GM18868 (cell line): ENCODE measurements around the gene TMEM250.
"Not testable (repeated sequence)": the region's sequence is repeated elsewhere in the genome, so short reads cannot be mapped to it uniquely, and the experiment has no call there.

Experiments
- ATAC-seq: cut with Tn5 transposase; IDR thresholded peaks from one replicate; pipeline ENCODE4 v1.9.1; 2021; ENCODE audit warnings: mild to moderate bottlenecking, moderate library complexity; ENCODE audit not compliant: unreplicated experiment

The TMEM250 gene

DNA sequence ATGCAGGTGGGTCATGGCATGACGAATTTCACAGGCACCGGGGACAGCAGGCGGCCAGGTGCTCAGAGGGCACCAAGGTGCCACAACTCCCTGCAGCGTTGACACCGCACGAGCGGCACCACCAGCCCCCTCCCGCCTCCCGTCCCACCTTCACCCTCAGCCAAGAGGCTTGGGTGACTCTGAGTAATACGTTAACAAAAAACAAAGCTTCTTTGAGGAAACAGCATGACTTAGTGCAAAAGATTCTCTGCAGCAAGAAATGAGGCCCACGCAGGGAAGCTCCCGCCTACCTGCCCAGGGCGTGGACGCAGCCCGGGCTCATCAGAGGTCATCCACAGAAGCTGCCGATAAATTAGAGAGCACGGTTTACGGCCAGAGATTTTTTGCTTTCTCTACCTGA lies 4.1 kb downstream of the TMEM250 start:
- ATAC-seq: no peak

- ATAC-seq: no peak
These were observed 6.1 kb downstream of the TMEM250 start for GRCh38 chr9:136112541-136112940.

GRCh38 chr9:136111910-136112309 lies 6.8 kb downstream of the TMEM250 start:
- no peak for ATAC-seq

- ATAC-seq: no peak
These were observed 7.5 kb downstream of the TMEM250 start for GRCh38 chr9:136111190-136111589.

GRCh38 chr9:136110082-136111061 lies 8.3 kb downstream of the TMEM250 start:
- no peak for ATAC-seq

DNA sequence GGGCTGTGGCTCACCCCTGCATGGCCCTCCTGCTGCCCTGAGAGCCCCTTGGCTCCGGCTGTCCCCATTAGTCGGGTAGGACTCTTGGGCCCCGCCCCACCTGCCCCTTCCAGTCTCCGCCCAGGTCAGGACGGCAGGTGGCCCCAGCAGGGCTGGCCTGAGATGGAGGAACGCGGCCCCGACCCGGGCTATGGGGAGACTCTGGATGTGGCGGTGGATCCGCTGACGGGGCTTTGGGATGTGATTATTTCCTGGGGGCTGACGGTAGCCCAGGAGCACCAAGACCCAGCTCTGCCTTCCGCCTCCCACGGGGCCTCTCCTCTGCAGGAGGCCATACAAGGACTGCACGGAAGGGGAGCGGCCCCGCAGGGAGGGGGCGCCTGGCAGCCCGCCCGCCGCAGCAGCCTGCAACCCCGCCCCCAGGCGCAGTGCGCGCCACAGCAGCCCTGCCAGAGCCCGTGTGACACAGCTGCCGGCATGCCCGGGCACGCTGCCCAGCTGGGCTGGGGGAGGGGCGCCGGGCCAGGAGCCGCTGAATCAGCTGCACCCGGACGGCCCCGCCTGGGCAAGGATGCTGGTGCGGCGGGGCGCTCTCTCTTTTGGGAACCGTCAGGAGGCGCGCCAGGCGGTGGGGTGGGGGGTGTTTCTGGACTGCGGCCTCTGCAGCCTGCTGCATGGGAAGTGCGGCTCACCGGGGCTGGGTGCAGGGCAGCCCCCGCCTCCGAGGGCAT lies 9.2 kb downstream of the TMEM250 start:
- ATAC-seq: peak; percentile 71

DNA sequence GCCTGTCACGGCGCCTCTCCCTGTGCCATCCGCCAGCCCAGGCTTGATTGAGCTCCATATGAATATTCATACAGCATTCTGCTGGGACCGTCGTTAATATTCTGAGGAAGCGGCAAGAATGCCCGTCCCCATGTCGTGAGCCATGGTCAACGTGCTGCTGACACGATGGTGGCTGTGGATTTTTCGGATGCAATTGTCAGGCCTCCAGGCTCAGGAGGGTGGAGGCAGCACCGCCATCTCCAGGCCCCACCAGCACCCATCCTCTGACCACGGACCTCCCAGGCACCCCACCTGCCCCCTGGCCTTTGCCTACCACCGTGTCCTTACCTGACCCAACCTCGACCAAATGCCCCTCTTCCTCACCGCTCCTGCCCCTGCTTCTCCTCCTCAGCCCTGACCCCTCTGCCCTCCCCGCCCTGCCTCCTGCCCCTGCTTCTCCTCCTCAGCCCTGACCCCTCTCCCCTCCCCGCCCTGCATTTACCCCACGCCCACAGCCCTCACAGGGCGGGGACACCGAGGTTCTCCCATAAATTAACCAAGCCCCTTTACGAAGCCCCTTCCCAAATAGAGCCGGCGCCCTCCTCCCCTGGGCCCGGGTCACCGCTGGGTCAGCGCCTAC lies 9.9 kb downstream of the TMEM250 start:
- no peak for ATAC-seq

- ATAC-seq: no peak
These were observed 10.6 kb downstream of the TMEM250 start for GRCh38 chr9:136107953-136108647.

DNA sequence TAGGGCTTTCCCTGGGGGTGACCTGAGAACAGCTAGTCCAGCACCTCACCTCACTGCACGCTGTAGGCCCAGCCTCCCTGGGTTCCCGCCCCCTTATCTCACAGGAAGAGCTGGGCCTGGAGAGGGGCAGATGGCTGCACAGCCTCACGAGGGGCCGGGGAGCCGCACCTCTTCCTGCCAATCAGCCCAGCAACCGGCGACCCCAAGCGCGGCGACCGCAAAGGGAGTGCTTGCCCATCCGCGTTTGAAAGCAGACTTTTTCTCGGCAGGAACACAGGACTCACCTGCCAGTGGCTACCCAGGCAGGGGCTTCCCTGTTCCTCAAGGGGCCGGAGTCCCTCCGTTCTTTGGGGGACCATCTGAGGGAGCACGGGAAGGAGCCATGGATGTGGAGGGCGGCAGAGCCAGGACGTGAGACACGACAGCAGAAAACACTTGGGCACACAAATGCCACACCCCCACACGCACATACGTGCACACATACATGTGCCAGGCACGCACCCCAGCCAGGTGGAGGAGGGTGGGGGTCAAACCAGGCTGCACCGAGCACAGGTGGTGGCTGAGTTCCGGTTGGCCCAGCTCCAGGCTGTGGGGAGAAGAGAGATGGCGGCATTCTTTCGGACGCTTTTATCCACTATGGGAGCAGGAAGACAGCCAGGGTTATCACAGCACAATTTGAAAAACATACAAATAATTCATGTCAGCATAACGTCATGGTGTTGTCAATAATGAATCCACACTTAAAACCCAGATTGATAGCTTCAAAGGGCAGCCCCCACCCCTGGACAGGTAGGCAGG lies 11.3 kb downstream of the TMEM250 start:
- no peak for ATAC-seq

DNA sequence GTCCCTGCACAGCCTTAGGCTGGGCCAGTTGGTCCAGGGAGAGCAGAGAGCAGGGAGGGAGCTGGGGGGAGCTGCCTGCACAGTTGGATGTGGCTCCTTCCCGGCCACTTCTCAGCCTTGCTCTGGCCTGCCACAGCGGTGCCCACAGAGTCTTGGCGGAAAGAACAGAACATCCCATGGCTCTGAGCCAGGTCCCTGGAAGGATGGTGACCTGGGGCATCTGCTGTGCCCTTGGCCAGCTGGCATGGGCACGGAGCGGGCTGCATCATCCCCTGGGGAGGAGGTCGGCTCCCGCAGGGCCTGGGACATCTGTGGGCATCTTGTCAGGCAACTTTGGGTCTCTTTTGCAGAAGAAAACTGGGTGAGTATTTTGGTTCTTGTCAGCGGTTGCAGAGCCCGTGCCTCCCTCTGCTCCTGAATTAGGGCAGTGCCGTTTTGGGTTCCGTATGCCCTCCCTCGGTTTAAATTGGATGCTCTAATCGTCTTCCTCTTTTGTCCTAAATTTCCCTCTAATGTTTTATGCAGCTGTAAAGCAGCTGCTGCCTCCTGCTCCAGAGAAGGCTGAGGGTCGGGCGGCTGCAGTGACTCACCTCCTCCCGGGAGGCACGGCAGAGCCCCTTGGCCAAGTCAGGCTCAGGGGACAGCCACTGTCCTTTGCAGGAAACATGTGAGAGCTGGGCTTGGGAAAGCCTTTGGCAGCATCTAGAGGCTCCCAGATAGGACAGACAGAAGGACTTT lies 13.1 kb downstream of the TMEM250 start:
- ATAC-seq: no peak

GRCh38 chr9:136104916-136105315 lies 13.8 kb downstream of the TMEM250 start:
- ATAC-seq: no peak

DNA sequence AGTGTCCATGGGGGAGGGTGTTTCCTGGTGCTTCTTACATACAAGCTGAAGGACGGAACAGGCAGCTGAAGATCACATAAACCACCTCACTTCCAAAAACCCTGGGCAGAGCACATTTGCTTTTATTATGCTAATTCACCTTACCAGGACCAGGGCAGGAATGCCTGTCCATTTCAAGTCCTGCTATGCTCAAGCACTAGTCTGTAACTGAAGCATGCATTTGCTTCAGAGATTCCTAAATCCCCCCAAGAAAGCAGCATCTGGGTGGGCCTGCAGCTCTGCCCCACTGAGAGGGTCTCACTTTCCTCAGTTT lies 14.2 kb downstream of the TMEM250 start:
- no peak for ATAC-seq

DNA sequence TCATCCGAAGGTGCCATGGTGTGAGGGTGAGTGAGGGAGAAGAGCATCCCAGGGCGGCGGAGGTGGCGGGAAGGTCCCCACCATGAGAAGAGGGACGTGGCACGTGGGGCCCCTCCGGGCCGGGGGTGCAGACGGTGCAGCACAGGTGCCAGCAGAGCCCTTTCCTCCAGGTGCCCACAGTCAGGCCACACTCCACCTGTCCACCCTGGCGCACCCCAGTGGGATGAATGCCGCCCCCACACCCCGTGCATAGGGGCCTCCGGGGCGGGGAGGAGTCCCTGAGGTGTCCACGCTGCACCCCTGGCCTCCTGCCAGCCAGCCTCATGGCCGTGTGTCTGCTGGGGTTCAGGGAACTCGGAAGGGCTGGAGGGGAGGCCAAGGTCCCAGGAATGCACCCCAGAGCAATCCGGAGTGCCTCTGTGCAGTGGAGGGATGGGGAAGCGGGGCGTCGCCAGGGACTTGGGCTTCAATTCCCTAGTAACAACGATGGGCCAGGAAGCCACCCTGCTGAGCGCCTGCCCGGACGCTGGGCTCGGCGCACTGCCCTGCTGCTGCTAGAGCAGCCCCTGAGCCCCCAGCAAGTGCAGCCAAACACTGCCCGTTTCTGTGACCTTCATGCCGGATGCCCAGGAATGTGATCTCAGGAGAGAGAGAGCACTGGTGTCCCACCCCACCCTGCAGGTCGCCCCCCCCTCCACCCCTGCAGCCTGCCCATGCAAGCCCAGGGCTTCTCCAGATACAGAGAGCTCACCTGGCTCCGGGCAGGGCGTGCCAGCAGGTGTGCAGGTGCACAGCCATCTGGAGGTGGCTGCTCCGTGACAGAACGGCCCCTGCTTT lies 14.8 kb downstream of the TMEM250 start:
- no peak for ATAC-seq

GRCh38 chr9:136101615-136102074 lies 17.0 kb downstream of the TMEM250 start:
- not testable (repeated sequence) for ATAC-seq

DNA sequence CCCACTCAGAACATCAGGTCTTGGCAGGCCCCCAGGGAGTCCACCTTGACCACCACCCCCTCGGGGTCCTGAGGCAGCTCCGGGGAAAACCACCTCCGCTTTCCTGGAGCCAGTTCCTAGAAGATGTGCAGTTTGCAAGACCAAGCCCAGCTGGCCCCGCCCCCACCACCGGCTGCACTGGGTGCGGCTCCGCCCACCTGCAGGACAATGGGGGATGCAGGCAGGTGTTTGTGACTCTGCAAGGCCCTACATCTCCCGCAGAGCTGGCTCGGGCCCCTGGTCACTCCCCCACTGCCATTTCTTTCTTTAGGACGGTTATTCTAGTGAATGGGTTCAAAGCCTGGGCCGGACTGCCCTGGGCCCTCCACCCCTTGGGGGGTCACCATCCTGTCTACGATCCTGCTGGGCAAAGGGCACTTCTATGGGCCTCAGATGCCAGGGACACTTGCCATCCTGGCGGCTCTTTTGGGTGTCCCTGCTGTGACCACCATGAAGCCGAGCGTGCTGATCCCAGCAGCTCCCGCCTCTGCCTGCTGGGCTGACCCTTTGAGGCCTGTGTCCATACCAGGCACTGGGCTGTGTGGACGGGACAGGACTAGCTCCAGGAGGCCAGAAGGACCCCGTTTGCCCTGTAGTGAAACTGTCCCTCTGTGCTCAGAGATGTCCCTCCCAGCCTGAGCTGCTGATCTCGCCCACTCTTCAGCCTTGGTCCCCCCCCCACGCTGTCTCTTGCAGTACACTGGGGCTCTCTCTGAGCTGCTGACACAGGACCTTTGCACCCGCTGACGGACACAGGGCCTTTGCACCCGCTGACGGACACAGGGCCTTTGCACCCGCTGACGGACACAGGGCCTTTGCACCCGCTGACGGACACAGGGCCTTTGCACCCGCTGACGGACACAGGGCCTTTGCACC lies 17.7 kb downstream of the TMEM250 start:
- no peak for ATAC-seq

GRCh38 chr9:136099542-136099941 lies 19.1 kb downstream of the TMEM250 start:
- ATAC-seq: no peak

DNA sequence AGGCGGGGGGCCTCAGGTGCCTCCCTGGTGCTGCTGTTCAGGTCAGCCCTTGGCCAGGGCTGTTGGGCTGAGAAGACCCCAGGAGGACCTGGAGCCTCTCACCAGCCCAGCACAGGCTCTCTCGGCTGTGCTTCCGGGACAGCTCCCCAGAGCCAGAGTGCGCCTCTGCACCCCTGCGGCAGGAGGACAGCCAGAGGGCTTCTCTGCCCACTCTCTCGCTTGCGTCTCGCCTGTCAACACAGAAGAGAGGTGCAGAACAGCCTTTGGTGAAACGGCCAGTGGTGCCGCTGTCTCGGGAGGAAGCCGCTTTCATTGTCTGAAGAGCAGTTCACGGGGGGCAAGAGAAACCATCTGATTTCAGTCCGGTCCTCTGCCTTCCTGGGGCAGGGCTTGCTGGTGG lies 19.8 kb downstream of the TMEM250 start:
- ATAC-seq: no peak

DNA sequence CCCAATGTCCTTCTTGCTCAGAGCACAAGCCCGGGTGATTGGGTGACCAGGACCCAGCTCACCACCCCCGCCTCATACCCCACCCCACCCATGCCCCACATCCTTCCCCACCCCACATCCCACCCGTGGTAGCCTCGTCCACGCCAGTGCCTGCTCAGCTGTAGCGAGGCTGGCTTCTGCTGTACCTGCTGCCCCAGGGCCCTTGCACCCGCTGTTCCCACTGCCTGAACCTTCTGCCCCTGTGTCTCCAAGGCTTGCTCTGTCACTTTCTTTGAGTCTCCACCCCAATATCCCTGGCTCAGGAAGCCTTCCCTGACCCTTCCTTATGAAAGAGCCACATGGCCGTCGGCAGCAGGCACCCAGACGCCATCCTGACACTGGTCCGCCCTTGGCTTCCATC lies 20.5 kb downstream of the TMEM250 start:
- ATAC-seq: no peak
